Endothelial cell of umbilical vein (primary cell): ENCODE data around the gene C1QC. TPM values are rescaled to one million over a fixed set of nuclear protein-coding genes. Genes with fewer than 3 reads are reported as not detected.

Experiments used
- BruUV-seq: library from RNA; stranded (reverse); fragments of 400-500 nt; replicated peaks from 2 replicates; lab custom pipeline; 2021; lab: Mats Ljungman, UMichigan
- CTCF ChIA-PET: fragments of 300-600, 350-600 bp; sonication (Branson Sonifier 250); formaldehyde crosslinking; loops from one replicate; lab custom pipeline; 2021; ENCODE audit warnings: antibody characterized with exemption, inconsistent platforms; lab: Charles Lee
- POLR2A ChIA-PET: fragments of 300-600, 350-600 bp; sonication (Branson Sonifier 250); formaldehyde crosslinking; loops from one replicate; lab custom pipeline; 2021; ENCODE audit warnings: antibody characterized with exemption, inconsistent platforms; lab: Charles Lee
- DNase-seq: peaks from one replicate; pipeline ENCODE4 v3.0.0-alpha.2; 2011; ENCODE audit warnings: low read depth, low spot score
- FAIRE-seq: peaks from 2 replicates; lab custom pipeline; 2011; peaks lifted over from hg19 to GRCh38; lab: Jason Lieb, UNC
- H2AFZ ChIP-seq: 2 replicates; pipeline ENCODE4 v1.6.0; 2012; ENCODE audit warnings: low read depth, low read length, control low read depth, inconsistent platforms
- H3K27ac ChIP-seq: 2 replicates; pipeline ENCODE4 v1.5.1; 2011; ENCODE audit warnings: low read depth, mild to moderate bottlenecking, control low read depth, low read length, moderate library complexity; ENCODE audit not compliant: insufficient read depth
- H3K27me3 ChIP-seq, 2 experiments: 2 replicates each; pipeline versions ENCODE4 v1.6.0 to v1.6.1; 2011; ENCODE audit warnings: low read length in 2 of 2, mixed read lengths in 1 of 2; ENCODE audit not compliant: control insufficient read depth in 2 of 2, insufficient read depth in 2 of 2
- H3K36me3 ChIP-seq, 2 experiments: 2 replicates in 1 of 2; 3 replicates in 1 of 2; pipeline ENCODE4 v1.5.1; 2011; ENCODE audit warnings: low read length in 2 of 2, mild to moderate bottlenecking in 1 of 2, moderate library complexity in 1 of 2; ENCODE audit not compliant: control insufficient read depth in 2 of 2, insufficient read depth in 2 of 2; ENCODE audit errors: extremely low read depth in 1 of 2
- H3K4me1 ChIP-seq: 3 replicates; pipeline ENCODE4 v1.5.1; 2011; ENCODE audit warnings: mild to moderate bottlenecking, low read length; ENCODE audit not compliant: control insufficient read depth, insufficient read depth; ENCODE audit errors: extremely low read depth
- H3K4me2 ChIP-seq: 2 replicates; pipeline ENCODE4 v1.6.1; 2011; ENCODE audit warnings: low read length, control low read depth, mixed read lengths; ENCODE audit not compliant: insufficient read depth
- H3K4me3 ChIP-seq, 3 experiments: fragments of 200-600 bp in 1 of 3; sonication (generic), shearing (Covaris generic) in 1 of 3; replicated peaks in 1 of 3; 2 replicates each; pipeline ENCODE4 v1.5.1; 2011 to 2016; ENCODE audit warnings: control low read depth in 3 of 3, low read length in 3 of 3, mild to moderate bottlenecking in 2 of 3, inconsistent platforms in 1 of 3, low read depth in 1 of 3, moderate library complexity in 1 of 3; ENCODE audit not compliant: insufficient read depth in 1 of 3
- H3K79me2 ChIP-seq: 2 replicates; pipeline ENCODE4 v1.6.0; 2012; ENCODE audit warnings: low read length, inconsistent platforms; ENCODE audit not compliant: control insufficient read depth, insufficient read depth
- H3K9ac ChIP-seq: replicated peaks from 2 replicates; pipeline ENCODE3; 2011; ENCODE audit warnings: low read length, control low read depth; ENCODE audit not compliant: insufficient read depth; ENCODE audit errors: extremely low read depth
- H3K9me1 ChIP-seq: replicated peaks from 3 replicates; pipeline ENCODE4 v1.6.0; 2011; ENCODE audit warnings: mild to moderate bottlenecking, low read length; ENCODE audit not compliant: control insufficient read depth, insufficient read depth; ENCODE audit errors: extremely low read depth
- H3K9me3 ChIP-seq: replicated peaks from 2 replicates; pipeline ENCODE4 v1.5.1; 2012; ENCODE audit warnings: low read length, inconsistent platforms; ENCODE audit not compliant: control insufficient read depth, insufficient read depth
- H4K20me1 ChIP-seq: replicated peaks from 2 replicates; pipeline ENCODE3; 2011; ENCODE audit warnings: mild to moderate bottlenecking, low read length; ENCODE audit not compliant: control insufficient read depth, insufficient read depth; ENCODE audit errors: extremely low read depth
- EZH2 ChIP-seq: IDR thresholded peaks from 2 replicates; pipeline ENCODE4 v1.6.1; 2012; ENCODE audit warnings: borderline replicate concordance, low read depth, mild to moderate bottlenecking, moderate library complexity, low read length, inconsistent platforms; ENCODE audit not compliant: severe bottlenecking
- FOS ChIP-seq: IDR thresholded peaks from 2 replicates; pipeline ENCODE4 v1.6.1; 2011; ENCODE audit warnings: mild to moderate bottlenecking, low read length, moderate library complexity, borderline replicate concordance; ENCODE audit not compliant: insufficient read depth
- GATA2 ChIP-seq: IDR thresholded peaks from 2 replicates; pipeline ENCODE4 v1.7.0; 2011; ENCODE audit warnings: low read depth, mild to moderate bottlenecking, moderate library complexity, mixed read lengths, low read length; ENCODE audit not compliant: insufficient read length, insufficient read depth
- JUN ChIP-seq: IDR thresholded peaks from 2 replicates; pipeline ENCODE4 v1.6.1; 2011; ENCODE audit warnings: borderline replicate concordance, low read depth; ENCODE audit not compliant: insufficient read length, insufficient read depth
- MYC ChIP-seq: IDR thresholded peaks from one replicate; pipeline ENCODE4 v1.6.1; 2011; ENCODE audit warnings: mild to moderate bottlenecking, low read depth, low read length
- POLR2A ChIP-seq: IDR thresholded peaks from 2 replicates; pipeline ENCODE4 v1.6.1; 2012; ENCODE audit warnings: low read depth, mild to moderate bottlenecking, control low read depth, low read length
- POLR2AphosphoS5 ChIP-seq: IDR thresholded peaks from 2 replicates; pipeline ENCODE4 v1.6.1; 2012; ENCODE audit warnings: low read depth, mild to moderate bottlenecking, control low read depth, low read length, moderate library complexity; ENCODE audit not compliant: insufficient read depth
- dilution Hi-C: fragments of 300-500 bp; cut with MboI; formaldehyde crosslinking; loops from one replicate; pipeline ENCODE4 v1.15.0; 2019; ENCODE audit warnings: low sequenced_read_pairs; ENCODE audit not compliant: extremely low pct_ligation_motif_present
- intact Hi-C: fragments of 100-400 bp; cut with micrococcal nuclease; formaldehyde crosslinking; loops from one replicate; pipeline ENCODE4 v1.10.0; 2022
- polyA plus RNA-seq, 4 experiments: library from polyadenylated mRNA; depleted of rRNA in 3 of 4; stranded (reverse) in 3 of 4; unstranded in 1 of 4; fragments of >200 nt; gene quantifications; 2 replicates each; pipeline versions ENCODE4 v1.2.1 to v1.2.3, GENCODE V29; 2011 to 2012; ENCODE audit warnings: missing spikeins in 1 of 4
- total RNA-seq: library from RNA; stranded (reverse); gene quantifications from 2 replicates; pipeline ENCODE4 v1.2.3, GENCODE V29; 2021
- TF ChIP-seq, protein P1 (sequence below), 2 donors: IDR thresholded peaks; 1 replicate in 1 of 2; 2 replicates in 1 of 2; pipeline ENCODE4 v1.5.1; 2011; ENCODE audit warnings: low read length in 2 of 2, mild to moderate bottlenecking in 2 of 2, moderate library complexity in 2 of 2, control low read depth in 1 of 2, inconsistent platforms in 1 of 2, low read depth in 1 of 2; ENCODE audit not compliant: insufficient read depth in 1 of 2; ENCODE audit errors: extremely low read depth in 1 of 2
- TF ChIP-seq, protein P2 (sequence below): IDR thresholded peaks from 2 replicates; pipeline ENCODE4 v1.6.1; 2011; ENCODE audit not compliant: insufficient read depth, insufficient read length

C1QC gene
- total and polyA plus RNA-seq, 2 donors (not counting 3 experiments of a cell fraction or from before 2014, with no cell fraction given): not detected

DNA sequence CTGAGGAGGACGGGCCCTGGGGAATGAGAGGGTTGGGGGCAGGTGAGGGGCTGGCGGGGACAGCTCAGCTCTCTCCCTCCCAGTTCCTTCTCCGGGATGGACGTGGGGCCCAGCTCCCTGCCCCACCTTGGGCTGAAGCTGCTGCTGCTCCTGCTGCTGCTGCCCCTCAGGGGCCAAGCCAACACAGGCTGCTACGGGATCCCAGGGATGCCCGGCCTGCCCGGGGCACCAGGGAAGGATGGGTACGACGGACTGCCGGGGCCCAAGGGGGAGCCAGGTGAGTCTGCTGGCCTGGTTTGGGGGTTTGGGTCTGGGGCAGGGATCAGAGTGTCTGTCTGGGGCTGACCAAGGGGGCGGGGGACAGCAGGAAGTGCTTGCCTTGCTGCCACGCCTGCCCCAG lies 495 bp downstream of the C1QC start:
- BruUV-seq: no TSS peak
- Histone ChIP-seq H3K9me3 (no peaks in the 10 kb centered on the region), H3K27ac (no peak overlapping the region), H2AFZ (no peak overlapping the region), H3K27me3 (no peaks in the 10 kb centered on the region), H4K20me1 (no peaks in the 10 kb centered on the region), H3K4me1 (no peaks in the 10 kb centered on the region), H3K4me2 (no peak overlapping the region), H3K4me3 (no peak overlapping the region), H3K36me3 (no peaks in the 10 kb centered on the region), H3K9me1 (no peaks in the 10 kb centered on the region), H3K79me2 (no peaks in the 10 kb centered on the region), H3K9ac (no peak overlapping the region)
- TF ChIP-seq POLR2AphosphoS5 (no peak), FOS (no peak), JUN (no peak), GATA2 (no peak), POLR2A (no peak), EZH2 (no peak), MYC (no peak)
- TF ChIP-seq, protein P1, sequence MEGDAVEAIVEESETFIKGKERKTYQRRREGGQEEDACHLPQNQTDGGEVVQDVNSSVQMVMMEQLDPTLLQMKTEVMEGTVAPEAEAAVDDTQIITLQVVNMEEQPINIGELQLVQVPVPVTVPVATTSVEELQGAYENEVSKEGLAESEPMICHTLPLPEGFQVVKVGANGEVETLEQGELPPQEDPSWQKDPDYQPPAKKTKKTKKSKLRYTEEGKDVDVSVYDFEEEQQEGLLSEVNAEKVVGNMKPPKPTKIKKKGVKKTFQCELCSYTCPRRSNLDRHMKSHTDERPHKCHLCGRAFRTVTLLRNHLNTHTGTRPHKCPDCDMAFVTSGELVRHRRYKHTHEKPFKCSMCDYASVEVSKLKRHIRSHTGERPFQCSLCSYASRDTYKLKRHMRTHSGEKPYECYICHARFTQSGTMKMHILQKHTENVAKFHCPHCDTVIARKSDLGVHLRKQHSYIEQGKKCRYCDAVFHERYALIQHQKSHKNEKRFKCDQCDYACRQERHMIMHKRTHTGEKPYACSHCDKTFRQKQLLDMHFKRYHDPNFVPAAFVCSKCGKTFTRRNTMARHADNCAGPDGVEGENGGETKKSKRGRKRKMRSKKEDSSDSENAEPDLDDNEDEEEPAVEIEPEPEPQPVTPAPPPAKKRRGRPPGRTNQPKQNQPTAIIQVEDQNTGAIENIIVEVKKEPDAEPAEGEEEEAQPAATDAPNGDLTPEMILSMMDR (IDR thresholded peaks at IDR 0.05; ENCODE audit: extremely low read depth in 1 of 2, insufficient read depth in 1 of 2, low read depth in 1 of 2, low read length in 2 of 2): no peak
- TF ChIP-seq, protein P2, sequence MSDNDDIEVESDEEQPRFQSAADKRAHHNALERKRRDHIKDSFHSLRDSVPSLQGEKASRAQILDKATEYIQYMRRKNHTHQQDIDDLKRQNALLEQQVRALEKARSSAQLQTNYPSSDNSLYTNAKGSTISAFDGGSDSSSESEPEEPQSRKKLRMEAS: no peak
- DNase-seq (no peak), FAIRE-seq (no peak)
- intact Hi-C loops (loop anchor here (5.0 kb wide), 1 partner anchor 947 kb away; no protein-coding TSS in a partner anchor), dilution Hi-C loops (no loop called here)
- ChIA-PET CTCF (interaction anchor here (3.0 to 5.5 kb wide), 2 partner anchors 223 to 227 kb away, joined by 21 to 154 read pairs; no protein-coding TSS in a partner anchor), POLR2A (no interaction called here)
